Inferior parietal cortex (tissue), 1 donor: ENCODE results near the gene RASD2.

Source experiments
- DNase-seq: peaks from one replicate; pipeline ENCODE4 v3.0.0-alpha.2; 2016; ENCODE audit errors: extremely low spot score

The RASD2 gene

DNA sequence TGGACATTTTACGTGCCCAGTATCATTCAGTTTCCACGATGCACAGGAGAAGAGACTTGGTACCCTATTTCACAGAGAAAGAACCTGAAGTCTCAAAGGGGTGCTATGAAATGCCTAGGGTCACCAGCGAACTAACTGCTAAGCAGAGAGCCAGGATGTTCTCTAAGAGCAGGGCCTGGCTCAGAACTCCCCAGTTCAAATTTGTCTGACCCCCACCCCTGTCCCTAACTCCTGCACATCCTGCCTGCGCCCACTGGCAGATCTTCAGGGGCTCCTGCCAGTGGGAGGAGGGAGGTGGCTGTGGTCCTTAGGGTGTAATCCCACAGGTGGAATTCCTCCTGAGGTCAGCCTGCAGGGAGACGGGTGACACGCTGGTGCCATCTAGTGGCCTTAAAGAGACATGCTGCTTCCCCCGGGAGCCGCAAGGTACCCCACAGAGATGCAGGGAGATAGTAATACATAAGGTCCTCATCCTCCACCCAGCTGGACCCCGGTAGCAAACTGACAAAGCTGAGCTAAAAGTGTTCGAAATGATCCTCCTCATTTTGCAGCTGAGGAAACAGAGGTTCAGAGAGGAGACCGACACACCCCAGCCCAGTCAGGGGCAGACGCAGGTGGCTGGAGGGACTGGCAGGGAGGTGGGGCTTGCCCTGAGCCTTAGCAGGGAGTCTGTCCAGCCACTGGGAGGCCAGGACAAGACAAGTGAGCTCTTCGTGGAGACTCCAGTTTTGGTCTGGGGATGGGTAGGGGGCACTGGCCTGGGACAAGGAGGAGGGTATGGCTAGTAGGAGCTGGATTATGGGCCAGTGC is 42.4 kb downstream of the RASD2 start:
- peak; percentile 69 for DNase-seq

DNA sequence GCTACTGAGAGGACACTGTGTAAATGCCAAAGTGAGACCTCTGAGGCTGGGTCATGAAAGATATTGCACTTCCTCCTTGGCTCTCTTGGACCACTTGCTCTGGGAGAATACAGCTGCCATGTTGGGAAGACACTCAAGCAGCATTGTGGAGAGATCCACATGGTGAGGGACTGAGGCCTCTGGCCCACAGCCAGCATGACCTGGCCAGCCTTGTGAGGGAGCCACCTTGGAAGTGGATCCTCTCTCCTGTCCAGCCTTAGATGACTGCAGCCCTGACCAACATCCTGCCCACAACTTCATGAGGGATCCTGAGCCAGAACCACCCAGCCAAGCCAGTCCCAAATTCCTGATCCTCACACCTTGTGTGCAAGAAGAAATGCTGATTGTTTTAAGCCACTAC is 46.1 kb downstream of the RASD2 start:
- no peak for DNase-seq

DNA sequence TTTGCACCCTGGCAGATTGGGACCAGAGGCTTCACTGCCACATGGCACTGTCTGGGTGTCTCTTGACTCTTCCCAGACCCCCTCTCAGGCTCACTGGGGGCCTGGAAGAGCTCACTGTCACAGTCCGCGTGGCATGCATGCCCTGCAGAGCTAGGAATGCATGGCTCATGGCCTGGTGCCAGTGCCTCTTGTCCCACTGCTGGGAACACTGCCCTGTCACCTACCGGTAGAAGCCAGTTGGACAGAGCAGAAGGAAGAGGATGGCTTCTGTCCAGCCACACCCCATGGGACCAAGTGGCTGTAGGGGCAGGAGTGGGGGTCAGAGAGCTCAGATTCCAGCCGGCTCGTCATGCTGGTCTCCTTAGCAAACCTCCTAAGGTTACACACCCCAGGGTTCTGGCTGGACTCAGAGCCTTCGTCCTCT is 46.8 kb downstream of the RASD2 start:
- DNase-seq, result no peak

DNA sequence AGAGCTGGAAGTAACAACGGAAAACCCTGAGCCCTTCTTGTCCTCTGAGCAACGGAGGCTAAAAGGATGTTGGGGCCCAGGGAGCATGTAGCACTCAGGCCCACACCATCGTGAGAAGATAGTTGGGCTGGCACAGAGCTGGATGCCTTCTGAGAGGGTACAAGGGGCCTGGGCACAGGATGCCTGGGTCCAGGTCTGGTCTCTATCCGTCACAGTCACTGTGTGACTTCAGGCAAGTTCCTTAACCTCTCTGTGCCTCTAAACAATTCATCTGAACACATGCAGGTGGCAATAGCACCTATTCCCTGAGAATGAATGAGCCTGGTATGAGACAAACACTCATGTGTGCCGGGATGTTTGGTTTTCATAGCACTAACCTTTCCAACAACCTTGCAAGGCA is 47.3 kb downstream of the RASD2 start:
- no peak for DNase-seq

DNA sequence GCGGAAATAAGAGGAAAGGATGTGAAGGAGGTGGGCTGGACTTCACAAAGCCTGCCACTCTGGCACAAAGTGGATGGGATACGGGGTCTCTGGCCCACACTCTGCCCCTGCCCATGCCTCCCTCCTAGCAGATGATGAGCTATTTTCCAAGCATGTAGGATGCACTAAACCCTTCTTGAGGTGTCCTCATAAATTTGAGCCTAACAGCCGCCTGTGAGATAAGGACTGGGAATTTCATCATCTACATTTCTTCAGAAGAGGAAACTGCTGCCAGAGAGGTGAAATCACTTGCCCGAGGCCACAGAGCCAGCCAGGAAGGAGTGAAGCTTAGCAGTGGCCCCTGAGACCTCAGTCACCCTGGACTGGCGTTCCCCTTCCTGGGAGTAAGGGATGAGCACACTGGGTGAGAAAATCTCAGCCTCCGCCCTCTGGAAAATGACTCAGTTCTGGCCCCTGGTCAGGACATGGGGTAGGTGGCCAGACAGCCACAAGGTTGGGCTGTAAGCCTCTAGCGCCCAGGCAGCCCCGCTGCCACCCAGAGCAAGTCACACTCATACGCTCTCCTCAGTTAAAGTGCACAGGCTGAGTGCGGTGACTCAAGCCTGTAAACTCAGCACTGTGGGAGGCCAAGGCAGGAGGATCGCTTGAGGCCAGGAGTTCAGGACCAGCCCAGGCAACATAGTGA is 48.6 kb downstream of the RASD2 start:
- no peak for DNase-seq

DNA sequence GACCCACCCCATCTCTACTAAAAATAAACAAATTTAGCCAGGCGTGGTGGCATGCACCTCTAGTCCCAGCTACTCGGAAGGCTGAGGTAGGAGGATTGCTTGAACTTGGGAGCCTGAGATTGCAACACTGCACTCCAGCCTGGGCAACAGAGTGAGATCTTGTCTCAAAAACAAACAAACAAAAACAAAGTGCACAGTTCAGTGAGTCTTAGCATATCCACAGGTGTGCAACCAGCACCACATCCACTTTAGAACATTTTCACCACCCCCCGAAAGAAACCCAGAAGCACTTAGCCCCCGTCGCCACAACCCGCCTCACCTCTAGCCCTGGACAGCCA is 49.1 kb downstream of the RASD2 start:
- DNase-seq, result no peak

DNA sequence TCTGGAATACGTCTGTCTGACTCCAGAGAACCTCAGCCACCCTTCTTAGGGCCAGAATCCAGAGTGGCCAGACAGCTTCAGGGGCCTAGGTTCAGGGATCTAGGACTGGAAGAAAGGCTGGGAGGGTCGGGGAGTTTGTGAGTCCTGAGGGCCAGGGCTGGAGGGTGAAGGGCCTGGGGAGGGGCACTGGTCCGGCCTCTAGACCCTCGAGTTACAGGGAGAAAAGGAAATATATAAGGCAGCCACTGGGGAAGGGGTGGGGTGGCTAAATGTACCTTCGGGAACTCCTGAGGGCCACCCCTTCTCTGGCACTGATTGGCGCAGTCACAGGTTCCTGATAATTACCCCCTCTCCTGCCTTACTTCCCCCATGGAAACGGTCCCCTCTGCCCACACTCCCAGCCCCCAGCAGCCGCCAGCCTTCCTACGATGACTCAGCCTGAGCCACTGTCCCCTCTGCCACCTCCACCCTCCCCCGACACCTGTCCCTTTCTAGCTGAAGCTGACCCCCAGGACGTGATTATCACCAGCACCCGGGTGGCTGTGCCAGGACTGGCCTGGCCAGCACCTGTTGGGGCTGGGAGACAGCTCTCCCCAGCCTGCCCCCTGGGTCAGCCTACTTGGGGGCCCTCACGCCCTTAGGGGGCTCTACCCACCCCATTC is 50.1 kb downstream of the RASD2 start:
- no peak for DNase-seq

DNA sequence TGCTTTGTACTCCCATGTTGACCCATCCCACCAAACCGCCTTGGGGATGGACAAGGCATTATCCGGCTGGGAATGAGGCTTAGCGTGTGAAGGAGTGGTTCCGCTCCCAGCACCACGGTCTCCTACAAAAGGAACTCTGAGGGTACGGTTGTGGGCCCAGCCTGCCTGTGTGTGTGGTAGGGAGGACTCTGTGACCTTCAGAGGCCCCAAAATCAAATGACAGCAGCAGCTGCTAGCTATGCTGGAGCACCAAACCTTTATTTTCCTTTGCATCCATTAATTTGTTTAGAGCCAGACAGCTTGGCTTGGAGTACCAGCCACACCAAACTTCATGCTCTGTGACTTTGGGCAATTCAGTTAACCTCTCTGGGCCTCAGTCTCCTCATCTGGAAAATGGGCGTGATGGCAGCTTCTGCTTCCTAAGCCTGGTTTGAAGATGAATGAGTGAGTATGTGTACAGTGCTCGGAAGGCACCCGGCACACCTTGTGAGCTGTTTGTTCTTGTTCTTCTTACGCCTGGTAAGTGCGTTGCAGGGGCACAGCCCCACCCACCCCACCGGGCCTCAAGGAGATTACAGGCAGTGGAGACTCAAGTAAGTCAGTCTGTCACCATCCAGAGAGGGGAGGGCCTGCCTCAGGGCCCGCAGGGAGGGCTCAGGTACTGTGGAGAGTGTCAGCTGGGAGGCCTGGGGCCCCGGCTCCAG is 51.2 kb downstream of the RASD2 start:
- no peak for DNase-seq

DNA sequence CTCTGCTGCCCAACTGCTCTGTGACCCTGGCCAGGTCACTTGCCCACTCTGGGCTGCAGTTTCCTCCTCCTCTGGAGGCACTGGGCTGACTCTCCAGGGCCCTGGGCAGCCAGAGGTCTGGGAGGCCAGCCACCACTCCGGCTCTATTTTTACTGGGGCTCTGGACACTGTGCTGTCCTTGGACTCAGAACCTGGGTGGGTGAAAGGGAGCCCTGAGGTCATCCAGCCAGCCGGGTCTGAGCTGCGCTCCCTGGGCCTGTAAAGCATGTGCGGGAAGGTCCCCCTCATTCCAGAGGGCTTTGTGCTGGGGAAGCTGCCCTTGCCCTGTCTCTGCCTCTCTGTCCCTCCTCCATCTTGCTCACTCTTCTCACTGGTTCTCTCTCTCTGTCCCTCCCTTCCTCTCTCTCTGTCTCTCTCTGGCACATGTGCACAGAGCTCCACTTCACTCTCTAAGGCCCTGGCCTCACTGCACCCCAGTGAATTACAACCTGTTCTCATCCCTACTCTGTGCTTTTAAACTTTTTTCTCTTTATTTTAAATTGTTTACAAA is 51.9 kb downstream of the RASD2 start:
- DNase-seq, result no peak

DNA sequence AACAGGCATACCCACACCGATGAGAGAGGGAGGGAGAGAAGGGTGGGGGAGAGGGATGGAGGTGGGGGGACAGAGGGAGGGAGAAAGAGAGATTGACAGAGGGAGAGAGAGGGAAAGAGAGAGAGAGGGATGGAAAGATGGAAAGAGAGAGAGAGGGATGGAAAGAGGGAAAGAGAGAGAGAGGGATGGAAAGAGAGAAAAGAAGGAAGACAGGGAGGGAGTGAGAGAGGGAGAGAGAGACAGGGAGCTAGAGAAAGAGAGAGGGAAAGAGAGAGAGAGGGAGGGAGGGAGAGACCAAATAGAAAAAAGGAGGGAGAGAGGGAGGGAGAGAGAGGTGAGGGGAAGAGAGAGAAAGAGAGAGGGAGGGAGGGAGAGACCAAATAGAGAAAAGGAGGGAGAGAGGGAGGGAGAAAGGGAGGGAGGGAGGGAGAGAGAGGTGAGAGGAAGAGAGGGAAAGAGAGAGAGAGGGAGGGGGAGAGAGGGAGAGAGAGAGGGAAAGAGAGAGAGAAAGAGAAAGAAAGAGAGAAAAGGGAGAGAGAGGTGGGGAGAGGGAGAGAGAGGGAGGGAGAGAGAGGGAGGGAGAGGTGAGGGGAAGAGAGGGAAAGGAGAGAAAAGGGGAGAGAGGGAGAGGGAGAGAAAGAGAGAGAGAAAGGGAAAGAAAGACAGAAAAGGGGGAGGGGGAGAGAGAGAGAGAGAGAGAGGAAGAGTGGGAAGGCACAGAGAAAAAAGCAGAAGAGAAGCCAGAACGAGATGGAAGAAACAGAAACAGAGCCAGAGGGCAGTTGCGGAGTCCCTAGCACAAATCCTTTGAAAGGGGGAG is 52.6 kb downstream of the RASD2 start:
- no peak for DNase-seq

DNA sequence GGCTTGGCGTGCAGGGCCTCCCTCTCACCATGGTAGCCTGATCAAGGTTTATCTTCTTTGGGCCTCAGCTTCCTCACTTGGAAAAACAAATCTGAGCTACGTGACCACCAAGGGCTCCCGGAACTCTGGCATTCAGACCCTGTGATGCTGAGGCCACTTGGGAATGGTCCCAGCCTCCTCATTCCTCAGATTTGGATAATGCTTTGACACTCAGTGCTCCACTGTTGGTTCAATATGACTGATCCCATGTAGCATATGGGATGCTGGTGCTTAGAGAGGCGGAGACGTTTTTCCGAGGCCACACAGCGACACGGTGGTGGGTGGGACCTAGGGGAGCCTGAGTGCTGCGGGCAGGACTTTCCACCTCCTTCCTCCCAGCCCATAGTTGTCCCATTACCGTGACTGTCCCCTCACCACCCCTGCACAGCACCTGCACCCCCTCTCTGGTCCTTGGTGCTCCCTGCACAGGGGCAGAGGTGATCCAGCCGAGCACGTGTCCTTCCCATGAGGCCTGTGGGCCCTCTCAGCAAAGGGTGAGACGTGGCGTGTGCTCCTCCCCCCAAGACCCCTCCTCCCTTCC is 53.4 kb downstream of the RASD2 start:
- DNase-seq, result no peak

DNA sequence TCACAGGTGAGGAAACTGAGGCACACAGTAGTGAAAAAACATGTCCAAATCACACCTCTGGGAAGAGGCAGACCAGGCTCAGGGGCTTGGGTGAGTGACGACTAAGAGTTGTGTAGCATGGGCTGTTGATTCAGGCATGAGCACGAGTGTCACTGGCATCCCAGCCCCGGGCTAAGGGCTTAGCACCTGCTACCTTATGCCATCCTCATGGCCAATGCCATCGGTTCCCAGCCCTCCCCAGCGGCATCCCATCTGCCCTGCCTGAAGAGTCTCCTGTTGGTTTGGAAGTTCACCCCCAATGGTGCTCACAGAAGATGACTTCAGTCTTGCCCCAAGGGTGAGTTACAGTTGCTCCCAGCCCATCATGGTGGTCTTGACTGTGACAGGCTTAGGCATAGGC is 54.1 kb downstream of the RASD2 start:
- no peak for DNase-seq

DNA sequence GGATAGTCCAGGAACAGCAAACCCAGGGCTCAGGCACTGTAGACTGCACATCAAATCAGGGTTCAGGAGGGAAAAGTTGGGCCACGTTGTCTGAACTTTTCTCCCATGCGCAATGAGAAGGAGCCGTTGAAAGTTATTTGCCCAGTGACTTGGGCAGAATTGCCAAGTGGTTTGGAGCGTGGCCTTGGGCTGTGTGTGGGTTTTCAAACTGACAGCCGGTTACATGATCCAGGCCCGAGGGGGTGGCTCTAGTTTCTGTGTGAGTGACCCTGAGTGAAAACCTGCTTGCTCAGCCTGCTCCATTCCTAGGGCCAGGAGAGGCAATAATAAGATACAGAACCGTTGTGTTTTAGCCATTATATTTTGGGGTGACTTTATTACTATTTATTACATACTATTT is 56.2 kb downstream of the RASD2 start:
- DNase-seq, result no peak

DNA sequence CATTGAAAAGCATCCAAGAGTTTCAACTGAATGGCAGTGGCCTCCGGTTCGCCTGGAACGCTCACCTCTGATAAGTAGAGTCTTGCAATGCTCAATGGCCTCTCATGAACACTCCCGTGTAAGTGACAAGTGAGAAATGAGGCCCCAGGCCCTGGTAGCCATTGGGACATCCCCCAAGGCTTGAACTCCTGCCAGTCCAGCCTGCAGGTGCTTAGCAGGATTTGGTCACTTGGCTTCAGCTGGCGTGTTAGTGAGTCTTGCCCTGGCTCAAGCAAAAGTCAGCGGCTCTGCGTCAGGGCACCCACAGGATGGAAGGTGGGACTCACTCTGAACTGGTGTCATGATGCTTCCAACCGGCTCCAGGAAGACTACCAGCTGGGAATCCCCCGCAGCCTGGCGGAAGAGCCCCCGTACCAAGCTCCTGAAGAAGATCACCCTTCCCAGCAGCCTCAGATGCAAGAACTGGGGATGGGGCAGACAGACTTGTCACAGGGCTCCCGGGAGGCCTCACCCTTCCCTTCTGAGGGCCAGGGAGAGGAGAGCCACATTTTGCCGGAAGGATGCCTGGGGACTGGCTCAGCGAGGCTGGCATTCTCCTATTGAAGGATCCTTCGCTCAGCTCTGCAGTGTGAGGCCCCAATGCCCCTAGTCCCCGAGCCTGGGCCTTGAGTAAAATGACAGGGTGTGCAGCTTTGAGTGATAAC is 57.2 kb downstream of the RASD2 start:
- no peak for DNase-seq

DNA sequence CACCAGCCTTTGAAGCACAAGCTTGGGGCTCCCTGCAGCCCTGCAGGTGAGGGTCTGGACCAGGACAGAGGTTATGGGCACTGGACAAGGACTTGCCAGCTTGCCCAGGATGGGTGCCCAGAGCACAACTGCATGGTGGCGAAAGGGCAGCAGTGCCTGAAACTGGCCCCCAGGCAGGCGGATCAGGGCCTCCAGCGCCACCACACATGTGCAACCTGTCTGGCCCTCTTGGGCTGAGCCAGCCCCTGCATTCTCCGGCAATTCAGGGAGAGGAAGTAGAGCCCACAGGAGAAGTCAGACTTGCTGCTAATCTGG is 57.7 kb downstream of the RASD2 start:
- no peak for DNase-seq

DNA sequence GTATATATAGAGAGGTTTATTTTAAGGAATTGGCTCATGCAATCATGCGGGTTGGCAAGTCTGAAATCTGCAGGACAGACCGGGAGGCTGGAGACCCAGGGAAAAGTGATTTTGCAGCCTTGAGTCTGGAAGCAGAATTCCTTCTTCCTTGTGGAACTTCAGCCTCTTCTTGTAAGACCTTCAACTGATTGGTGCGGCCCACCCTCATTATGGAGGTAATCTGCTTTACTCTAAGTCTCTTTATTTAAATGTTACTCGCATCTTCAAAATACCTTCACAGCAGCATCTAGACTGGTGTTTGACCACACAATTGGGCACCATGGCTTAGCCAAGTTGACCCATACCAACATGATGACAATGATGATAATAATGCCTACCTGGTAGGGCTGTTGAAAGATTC is 58.7 kb downstream of the RASD2 start:
- DNase-seq, result no peak

DNA sequence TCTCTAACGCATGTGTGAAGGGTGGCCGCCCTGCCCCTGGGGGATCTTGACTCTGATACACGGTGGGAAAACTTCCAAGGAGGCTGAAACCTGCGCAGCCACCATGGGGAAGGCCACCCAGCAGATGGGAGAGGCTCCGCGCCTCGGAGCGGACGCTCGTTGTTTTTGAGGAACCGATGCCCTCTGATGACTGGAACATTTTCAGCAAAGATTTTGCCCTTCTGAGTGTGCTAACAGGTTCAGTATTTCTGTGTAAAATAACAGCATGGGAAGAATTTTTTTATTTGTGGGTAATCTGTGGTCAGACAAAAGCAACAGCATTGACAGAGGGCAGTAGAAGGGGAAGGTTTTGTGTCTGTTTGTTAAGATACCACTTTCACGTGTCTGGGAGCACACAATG is 59.8 kb downstream of the RASD2 start:
- DNase-seq, result no peak

DNA sequence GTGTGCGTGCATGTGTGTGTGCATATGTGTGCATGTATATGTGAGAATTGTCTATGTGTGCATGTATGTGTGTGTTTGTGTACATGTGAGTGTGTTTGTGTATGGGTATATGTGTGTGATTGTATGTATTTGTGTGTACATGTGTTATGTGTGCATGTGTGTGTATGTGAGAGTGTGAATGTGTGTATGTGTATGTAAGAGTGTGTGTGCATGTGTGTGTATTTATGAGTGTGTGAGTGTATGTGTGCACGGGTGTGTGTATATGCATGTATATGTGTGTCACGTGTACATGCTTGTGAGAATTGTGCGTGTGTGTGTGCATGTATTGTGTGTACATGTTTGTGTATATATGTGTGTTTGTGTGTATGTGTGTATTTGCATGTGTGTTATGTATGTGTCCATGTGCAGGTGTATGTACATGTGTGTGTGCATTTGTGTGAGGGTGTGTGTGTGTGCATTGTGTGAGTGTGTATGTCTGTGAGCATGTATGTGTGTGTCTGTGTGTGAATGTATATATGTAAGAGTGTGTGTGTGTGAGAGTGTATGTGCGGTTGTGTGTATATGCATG is 60.5 kb downstream of the RASD2 start:
- DNase-seq, result no peak

DNA sequence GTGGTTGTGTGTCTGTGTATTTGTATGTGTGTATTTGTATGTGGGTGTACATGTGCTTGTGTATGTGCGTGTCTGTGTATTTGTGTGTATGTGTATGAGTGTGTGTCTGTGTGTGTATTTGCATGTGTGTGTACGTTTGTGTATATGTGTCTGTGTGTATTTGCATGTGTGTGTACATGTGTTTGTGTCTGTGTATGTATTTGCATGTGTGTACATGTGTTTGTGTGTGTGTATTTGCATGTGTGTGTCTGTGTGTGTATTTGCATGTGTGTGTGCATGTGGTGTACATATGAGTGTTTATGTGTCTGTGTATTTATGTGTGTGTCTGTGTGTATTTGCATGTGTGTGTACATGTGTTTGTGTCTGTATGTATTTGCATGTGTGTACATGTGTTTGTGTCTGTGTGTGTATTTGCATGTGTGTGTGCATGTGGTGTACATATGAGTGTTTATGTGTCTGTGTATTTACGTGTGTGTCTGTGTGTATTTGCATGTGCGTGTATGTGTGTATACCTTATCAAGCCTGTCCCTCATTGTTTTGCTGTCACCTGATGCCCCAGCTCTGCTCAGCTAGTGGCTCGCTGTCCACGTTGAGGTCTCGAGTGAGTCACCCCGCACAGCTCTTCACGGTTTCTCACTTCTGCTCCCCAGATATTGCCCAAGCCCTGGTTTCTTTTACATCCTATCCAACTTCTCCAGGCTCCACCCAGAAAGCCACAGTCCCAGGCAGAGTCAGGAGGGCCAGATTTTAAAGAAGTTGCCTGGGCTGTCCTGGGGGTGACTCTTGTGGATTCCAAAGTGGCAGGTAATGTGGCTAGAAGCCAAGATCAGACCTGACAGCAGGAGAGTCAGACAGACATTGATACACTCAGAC is 61.3 kb downstream of the RASD2 start:
- DNase-seq, result no peak
